Heart left ventricle (tissue), 16 donors: Measurements from ENCODE around the gene RPS15. TPM values are rescaled to one million over a fixed set of nuclear protein-coding genes. Genes with fewer than 3 reads are reported as not detected.

ENCODE experiments used
- ATAC-seq, 4 donors: fragments of 200-7000 bp; cut with Tn5 transposase; one replicate each; pipeline ENCODE4 v1.9.1; 2020 to 2022; ENCODE audit warnings: moderate library complexity in 4 of 4, mild to moderate bottlenecking in 3 of 4, moderate number of reproducible peaks in 1 of 4
- DNase-seq, 5 donors: peaks; one replicate each; pipeline ENCODE4 v3.0.0-alpha.2; 2020
- H3K27ac ChIP-seq, 12 donors: fragments of 200-600 bp; sonication (generic) in 4 of 12; one replicate each; pipeline versions ENCODE4 v1.5.0 to v1.8.0; 2016 to 2022; ENCODE audit warnings: mild to moderate bottlenecking in 2 of 12
- H3K27me3 ChIP-seq, 9 donors: fragments of 200-600 bp; sonication (generic) in 2 of 9; one replicate each; pipeline versions ENCODE4 v1.5.1 to v1.8.0; 2016 to 2022; ENCODE audit warnings: mild to moderate bottlenecking in 3 of 9
- H3K36me3 ChIP-seq, 9 donors: fragments of 200-600 bp; sonication (generic) in 2 of 9; one replicate each; pipeline versions ENCODE4 v1.5.0 to v1.8.0; 2018 to 2022; ENCODE audit warnings: mild to moderate bottlenecking in 2 of 9
- H3K4me1 ChIP-seq, 12 donors: fragments of 200-600 bp; sonication (generic) in 4 of 12; one replicate each; pipeline versions ENCODE4 v1.5.0 to v1.8.0; 2016 to 2022; ENCODE audit warnings: mild to moderate bottlenecking in 3 of 12
- H3K4me3 ChIP-seq, 12 donors: fragments of 200-600 bp; sonication (generic) in 4 of 12; one replicate each; pipeline versions ENCODE4 v1.5.0 to v1.8.0; 2017 to 2022; ENCODE audit warnings: mild to moderate bottlenecking in 9 of 12, moderate library complexity in 4 of 12
- H3K9me3 ChIP-seq, 12 donors: fragments of 200-600 bp; sonication (generic) in 4 of 12; one replicate each; pipeline versions ENCODE4 v1.5.0 to v1.8.0; 2016 to 2022; ENCODE audit warnings: mild to moderate bottlenecking in 1 of 12
- CTCF ChIP-seq, 12 donors: fragments of 200-600 bp; sonication (generic) in 4 of 12; IDR thresholded peaks; one replicate each; pipeline versions ENCODE4 v1.5.0 to v1.8.0; 2018 to 2022; ENCODE audit warnings: antibody characterized with exemption in 12 of 12, mild to moderate bottlenecking in 5 of 12
- POLR2A ChIP-seq, 2 donors: fragments of 450-650 bp; IDR thresholded peaks; one replicate each; pipeline ENCODE4 v1.6.1; 2017; ENCODE audit warnings: antibody characterized with exemption in 2 of 2, mild to moderate bottlenecking in 2 of 2, moderate library complexity in 2 of 2
- WGBS, 4 donors: extraction: QIAGEN DNeasy Blood & Tissue Kit in 2 of 4; methylation state at CpG; one replicate each; pipeline versions ENCODE4 v1.1.5 to v1.1.7; 2013 to 2018; 5-methylcytosine and 5-hydroxymethylcytosine counted together
- intact Hi-C, 10 donors: fragments of 100-400 bp; cut with DNase I; formaldehyde crosslinking; loops; one replicate each; pipeline versions ENCODE4 v1.11.1 to v1.14.2; 2022
- polyA plus RNA-seq, 2 donors: library from polyadenylated mRNA; stranded (reverse); fragments of 200-250 nt; gene quantifications; one replicate each; pipeline ENCODE4 v1.2.3, GENCODE V29; 2013
- total RNA-seq, 9 donors: library from RNA; depleted of rRNA in 2 of 9; stranded (reverse); fragments of >200 nt in 2 of 9; fragmentation: NEBNext Ultra II Directional in 3 of 9; extraction: Animal tissue kit (Norgen Biotek cat#: 25700) in 3 of 9; gene quantifications; one replicate each; pipeline versions ENCODE4 v1.1.0 to v1.2.4, GENCODE V29; 2016 to 2023
- donor health status: ischemic (EF 13 %, LVEDD 7.1; RV severe dilation, severe dysfunction).
- donor health status: healthy with polysubstance abuse.
- donor health status: DM: no; HTN: yes; CAD: no.
- donor health status: DM: no; HTN: no; CAD: no.
- donor health status: ischemic (EF 25% LVEDD 6.9; RV normal size, moderate dysfunction).
- donor health status: ischemic (EF 25% LVEDD 5.7; RV mildly dilated, moderate dysfunction).
- donor health status: healthy.
- donor health status: DM: yes; HTN: yes; CAD: no.
- donor health status: ischemic (EF 35%, LVEDD 5.7; RV mildly dilated, moderate dysfunction).
- donor health status: nonischemic (EF 11% LVEDD 7.7; RV severe dilation, severe dysfunction).
- donor health status: DM: yes; HTN: yes; CAD: no.
- donor health status: PGD.
- donor health status: ischemic (EF 29% LVEDD 5.4; RV normal size, mild dysfunction).
- donor health status: nonischemic (EF 23%, LVEDD 6.1; RV moderate dilation, normal function).

Gene RPS15
- total and polyA plus RNA-seq, 11 donors = 468 to 2,683 (median 679) TPM

GRCh38 chr19:1456121-1456900 is 18.1 kb downstream of the RPS15 start:
- DNase-seq = peak in 1 of 5 donors; percentile 53
- ATAC-seq = no peak
- TF ChIP-seq CTCF (IDR thresholded peaks at IDR 0.05) (no peak), POLR2A (IDR thresholded peaks at IDR 0.05) (no peak)
- 22 to 64% (median 36%) methylated on average over 14 to 43 of the region's 43 CpGs for WGBS, 4 donors
- Histone ChIP-seq H3K27me3 (peaks cover 38 to 74% (median 55%) of the 10 kb centered on the region in 9 donors), H3K4me1 (peaks cover 0 to 46% (median 20%) of the 10 kb centered on the region in 12 donors), H3K9me3 (no peaks in the 10 kb centered on the region), H3K27ac (no peak overlapping the region), H3K4me3 (no peak overlapping the region), H3K36me3 (peaks cover 0 to 13% (median 0%) of the 10 kb centered on the region in 9 donors)
- intact Hi-C loops = loop anchor here in 1 of 10 donors (10.0 kb wide), 1 partner anchor 142 kb away; no protein-coding TSS in a partner anchor

- intact Hi-C loops = loop anchor here in 1 of 10 donors (10.0 kb wide), 1 partner anchor 142 kb away; no protein-coding TSS in a partner anchor
- Histone ChIP-seq H3K27ac (no peak overlapping the region), H3K36me3 (peaks cover 0 to 13% (median 0%) of the 10 kb centered on the region in 9 donors), H3K4me1 (peaks cover 0 to 46% (median 20%) of the 10 kb centered on the region in 12 donors), H3K9me3 (no peaks in the 10 kb centered on the region), H3K27me3 (peaks cover 33 to 65% (median 47%) of the 10 kb centered on the region in 9 donors), H3K4me3 (no peak overlapping the region)
- peak in 1 of 5 donors; percentile 48 for DNase-seq
- 11 to 22% (median 15%) methylated on average over 18 to 48 of the region's 48 CpGs for WGBS, 4 donors
- TF ChIP-seq CTCF (IDR thresholded peaks at IDR 0.05) = no peak
- TF ChIP-seq POLR2A (IDR thresholded peaks at IDR 0.05) = no peak
- no peak for ATAC-seq
Measured at GRCh38 chr19:1457031-1457739, 19.0 kb downstream of the RPS15 start.

GRCh38 chr19:1457892-1458291 is 19.7 kb downstream of the RPS15 start:
- H3K27me3 ChIP-seq = peaks cover 26 to 58% (median 40%) of the 10 kb centered on the region in 9 donors
- intact Hi-C loops = loop anchor here in 1 of 10 donors (10.0 kb wide), 1 partner anchor 143 kb away; no protein-coding TSS in a partner anchor
- no peak for DNase-seq
- no peak for TF ChIP-seq POLR2A (IDR thresholded peaks at IDR 0.05)
- no peak for TF ChIP-seq CTCF (IDR thresholded peaks at IDR 0.05)
- 79 to 90% (median 82%) methylated on average over 13 to 16 of the region's 16 CpGs for WGBS, 4 donors
- H3K4me3 ChIP-seq = no peak overlapping the region
- peaks cover 0 to 40% (median 20%) of the 10 kb centered on the region in 12 donors for H3K4me1 ChIP-seq
- no peaks in the 10 kb centered on the region for H3K9me3 ChIP-seq
- no peak overlapping the region for H3K27ac ChIP-seq
- H3K36me3 ChIP-seq = peaks cover 0 to 13% (median 0%) of the 10 kb centered on the region in 9 donors
- ATAC-seq = no peak

- Histone ChIP-seq H3K9me3 (no peaks in the 10 kb centered on the region), H3K27ac (no peak overlapping the region), H3K4me3 (no peak overlapping the region), H3K4me1 (peaks cover 0 to 27% (median 12%) of the 10 kb centered on the region in 12 donors), H3K36me3 (peaks cover 0 to 13% (median 0%) of the 10 kb centered on the region in 9 donors), H3K27me3 (peaks cover 16 to 54% (median 28%) of the 10 kb centered on the region in 9 donors)
- no peak for TF ChIP-seq CTCF (IDR thresholded peaks at IDR 0.05)
- no peak for TF ChIP-seq POLR2A (IDR thresholded peaks at IDR 0.05)
- intact Hi-C loops = loop anchor here in 1 of 10 donors (10.0 kb wide), 1 partner anchor 145 kb away; no protein-coding TSS in a partner anchor
- ATAC-seq = no peak
- 76 to 87% (median 83%) methylated on average over 7 to 9 of the region's 9 CpGs for WGBS, 4 donors
- DNase-seq = no peak
Measured at GRCh38 chr19:1459479-1459878, 21.3 kb downstream of the RPS15 start.
